ENCODE results near the gene CTNNB1.

- no peak for TF ChIP-seq ZFP30 (CRISPR knock-in tag; IDR thresholded peaks at IDR 0.05)
- no peak for TF ChIP-seq ISL1 (CRISPR knock-in tag; IDR thresholded peaks at IDR 0.05)
- no peak for TF ChIP-seq TOX (CRISPR knock-in tag; IDR thresholded peaks at IDR 0.05; ENCODE audit: borderline replicate concordance)
- TF ChIP-seq RARB (CRISPR knock-in tag; IDR thresholded peaks at IDR 0.05): no peak
- TF ChIP-seq, protein P1, sequence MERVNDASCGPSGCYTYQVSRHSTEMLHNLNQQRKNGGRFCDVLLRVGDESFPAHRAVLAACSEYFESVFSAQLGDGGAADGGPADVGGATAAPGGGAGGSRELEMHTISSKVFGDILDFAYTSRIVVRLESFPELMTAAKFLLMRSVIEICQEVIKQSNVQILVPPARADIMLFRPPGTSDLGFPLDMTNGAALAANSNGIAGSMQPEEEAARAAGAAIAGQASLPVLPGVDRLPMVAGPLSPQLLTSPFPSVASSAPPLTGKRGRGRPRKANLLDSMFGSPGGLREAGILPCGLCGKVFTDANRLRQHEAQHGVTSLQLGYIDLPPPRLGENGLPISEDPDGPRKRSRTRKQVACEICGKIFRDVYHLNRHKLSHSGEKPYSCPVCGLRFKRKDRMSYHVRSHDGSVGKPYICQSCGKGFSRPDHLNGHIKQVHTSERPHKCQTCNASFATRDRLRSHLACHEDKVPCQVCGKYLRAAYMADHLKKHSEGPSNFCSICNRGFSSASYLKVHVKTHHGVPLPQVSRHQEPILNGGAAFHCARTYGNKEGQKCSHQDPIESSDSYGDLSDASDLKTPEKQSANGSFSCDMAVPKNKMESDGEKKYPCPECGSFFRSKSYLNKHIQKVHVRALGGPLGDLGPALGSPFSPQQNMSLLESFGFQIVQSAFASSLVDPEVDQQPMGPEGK (CRISPR knock-in tag; IDR thresholded peaks at IDR 0.05; ENCODE audit: borderline replicate concordance): no peak
- TF ChIP-seq CREB5 (CRISPR knock-in tag; IDR thresholded peaks at IDR 0.05; ENCODE audit: low read depth): no peak
- no peak for TF ChIP-seq CSDC2 (CRISPR knock-in tag; IDR thresholded peaks at IDR 0.05)
- no peak for TF ChIP-seq GLIS3 (CRISPR knock-in tag; IDR thresholded peaks at IDR 0.05)
- TF ChIP-seq ZNF70 (CRISPR knock-in tag; IDR thresholded peaks at IDR 0.05): no peak
- TF ChIP-seq, protein P2, sequence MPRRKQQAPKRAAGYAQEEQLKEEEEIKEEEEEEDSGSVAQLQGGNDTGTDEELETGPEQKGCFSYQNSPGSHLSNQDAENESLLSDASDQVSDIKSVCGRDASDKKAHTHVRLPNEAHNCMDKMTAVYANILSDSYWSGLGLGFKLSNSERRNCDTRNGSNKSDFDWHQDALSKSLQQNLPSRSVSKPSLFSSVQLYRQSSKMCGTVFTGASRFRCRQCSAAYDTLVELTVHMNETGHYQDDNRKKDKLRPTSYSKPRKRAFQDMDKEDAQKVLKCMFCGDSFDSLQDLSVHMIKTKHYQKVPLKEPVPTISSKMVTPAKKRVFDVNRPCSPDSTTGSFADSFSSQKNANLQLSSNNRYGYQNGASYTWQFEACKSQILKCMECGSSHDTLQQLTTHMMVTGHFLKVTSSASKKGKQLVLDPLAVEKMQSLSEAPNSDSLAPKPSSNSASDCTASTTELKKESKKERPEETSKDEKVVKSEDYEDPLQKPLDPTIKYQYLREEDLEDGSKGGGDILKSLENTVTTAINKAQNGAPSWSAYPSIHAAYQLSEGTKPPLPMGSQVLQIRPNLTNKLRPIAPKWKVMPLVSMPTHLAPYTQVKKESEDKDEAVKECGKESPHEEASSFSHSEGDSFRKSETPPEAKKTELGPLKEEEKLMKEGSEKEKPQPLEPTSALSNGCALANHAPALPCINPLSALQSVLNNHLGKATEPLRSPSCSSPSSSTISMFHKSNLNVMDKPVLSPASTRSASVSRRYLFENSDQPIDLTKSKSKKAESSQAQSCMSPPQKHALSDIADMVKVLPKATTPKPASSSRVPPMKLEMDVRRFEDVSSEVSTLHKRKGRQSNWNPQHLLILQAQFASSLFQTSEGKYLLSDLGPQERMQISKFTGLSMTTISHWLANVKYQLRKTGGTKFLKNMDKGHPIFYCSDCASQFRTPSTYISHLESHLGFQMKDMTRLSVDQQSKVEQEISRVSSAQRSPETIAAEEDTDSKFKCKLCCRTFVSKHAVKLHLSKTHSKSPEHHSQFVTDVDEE (CRISPR knock-in tag; IDR thresholded peaks at IDR 0.05): no peak
- no peak for TF ChIP-seq ZNF565 (CRISPR knock-in tag; conservative IDR thresholded peaks at IDR 0.05; ENCODE audit: low read depth)
- no peak for TF ChIP-seq ZNF8 (CRISPR knock-in tag; IDR thresholded peaks at IDR 0.05)
- no peak for TF ChIP-seq ZC3H10 (CRISPR knock-in tag; IDR thresholded peaks at IDR 0.05)
- TF ChIP-seq ARNTL (CRISPR knock-in tag; IDR thresholded peaks at IDR 0.05; ENCODE audit: borderline replicate concordance, low read depth): no peak
These were observed 6.3 kb downstream of the CTNNB1 start for GRCh38 chr3:41205591-41205990.

Measured in SK-N-SH treated with all-trans-retinoic acid at 6 μM for 48 hours (cell line).